Mesothelial cell of epicardium (in vitro differentiated cells): Measurements from ENCODE around the gene COMTD1. TPM values are rescaled to one million over a fixed set of nuclear protein-coding genes. Genes with fewer than 3 reads are reported as not detected.
"Not testable (repeated sequence)": the region's sequence is repeated elsewhere in the genome, so short reads cannot be mapped to it uniquely, and the experiment has no call there.

ENCODE experiments used
- DNase-seq, 2 experiments: peaks; one replicate each; pipeline ENCODE4 v3.0.0; 2021; ENCODE audit warnings: low spot score in 2 of 2; ENCODE audit not compliant: unreplicated experiment in 2 of 2
- H3K27ac Mint-ChIP-seq: 2 replicates; pipeline ENCODE4 v1.8.0; 2021; ENCODE audit warnings: mixed read lengths
- H3K27me3 Mint-ChIP-seq: 2 replicates; pipeline ENCODE4 v1.8.0; 2021; ENCODE audit warnings: low read depth, mixed read lengths
- H3K36me3 Mint-ChIP-seq: 2 replicates; pipeline ENCODE4 v1.8.0; 2021; ENCODE audit warnings: mixed read lengths
- H3K4me1 Mint-ChIP-seq: 2 replicates; pipeline ENCODE4 v1.8.0; 2021; ENCODE audit warnings: mixed read lengths
- H3K4me3 Mint-ChIP-seq: 2 replicates; pipeline ENCODE4 v1.8.0; 2021; ENCODE audit warnings: mild to moderate bottlenecking, moderate library complexity, mixed read lengths
- H3K9me3 Mint-ChIP-seq: 2 replicates; pipeline ENCODE4 v1.8.0; 2021; ENCODE audit warnings: mixed read lengths
- CTCF ChIP-seq: fragments of 200-600 bp; sonication (generic); IDR thresholded peaks from one replicate; pipeline ENCODE4 v1.5.0; 2021; ENCODE audit warnings: antibody characterized with exemption; ENCODE audit not compliant: unreplicated experiment
- total RNA-seq: library from RNA; stranded (reverse); gene quantifications from 3 replicates; pipeline ENCODE4 v1.2.1, GENCODE V29; 2021

The COMTD1 gene
- total RNA-seq, 1 donor from 2014 or later, result 13.9 TPM

DNA sequence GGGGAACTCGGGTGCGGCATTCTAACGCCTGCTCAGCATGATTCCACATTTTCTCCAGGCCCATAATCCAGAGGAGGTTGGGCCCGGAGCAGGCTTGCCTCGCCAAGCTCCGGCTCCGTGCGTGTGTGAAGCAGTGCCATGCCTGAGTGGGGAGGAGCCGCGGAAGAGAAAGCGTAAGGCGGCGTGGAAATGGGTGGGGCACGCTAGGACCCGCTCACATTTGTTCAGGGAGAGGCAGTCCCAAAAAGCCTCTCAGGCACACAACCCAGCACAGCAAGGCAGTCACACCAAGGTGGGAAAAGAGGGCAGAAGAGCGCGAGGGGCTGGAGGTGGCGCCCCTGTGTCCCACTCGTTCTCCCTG is 25.9 kb downstream of the COMTD1 start:
- Mint-ChIP-seq H3K9me3 (no peaks in the 10 kb centered on the region), H3K27ac (peak overlapping the region; percentile 99), H3K36me3 (peaks cover 12% of the 10 kb centered on the region), H3K4me3 (peak overlapping the region; percentile 90), H3K4me1 (peaks cover 34% of the 10 kb centered on the region), H3K27me3 (no peaks in the 10 kb centered on the region)
- DNase-seq, result no peak
- no peak for TF ChIP-seq CTCF

DNA sequence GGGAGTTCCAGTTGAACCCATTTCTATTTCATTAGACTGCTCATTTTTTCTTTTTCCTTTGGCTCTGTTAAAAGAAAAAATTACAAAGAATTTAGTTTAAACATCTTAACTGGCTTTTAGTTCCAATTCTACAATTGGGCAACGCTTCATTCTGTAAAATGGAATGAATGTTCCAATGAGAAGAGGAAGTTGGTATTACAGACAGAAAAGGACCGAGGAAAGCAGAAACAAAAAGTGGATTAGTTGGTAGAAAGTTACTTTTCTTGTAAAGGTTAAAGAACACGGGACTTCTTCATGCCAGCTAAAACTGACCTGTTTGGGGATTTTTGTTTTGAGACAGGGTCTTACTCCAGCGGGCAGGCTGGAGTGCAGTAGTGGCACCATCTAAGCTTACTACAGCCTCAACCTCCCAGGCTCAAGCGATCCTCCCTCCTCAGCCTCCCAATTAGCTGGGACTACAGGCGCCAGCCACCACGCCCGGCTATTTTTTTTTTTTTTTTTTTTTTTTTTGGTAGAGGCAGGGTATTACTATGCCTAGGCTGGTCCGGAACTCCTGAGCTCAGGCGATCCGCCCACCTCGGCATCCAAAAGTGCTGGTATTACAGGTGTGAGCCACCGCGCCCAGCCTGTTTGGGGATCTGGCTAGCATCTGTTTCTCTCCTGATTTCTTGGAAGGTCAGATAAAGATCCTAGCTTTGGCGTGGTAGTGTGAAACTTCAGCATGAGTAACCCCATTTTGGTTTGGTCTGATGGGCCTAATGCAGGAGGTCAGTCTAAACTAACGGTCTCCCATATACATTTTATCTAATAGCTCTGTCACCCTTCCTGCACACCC is 26.5 kb downstream of the COMTD1 start:
- Mint-ChIP-seq H3K27me3 (no peaks in the 10 kb centered on the region), H3K9me3 (no peaks in the 10 kb centered on the region), H3K4me1 (peaks cover 34% of the 10 kb centered on the region), H3K36me3 (peaks cover 12% of the 10 kb centered on the region), H3K4me3 (peak overlapping the region; percentile 90), H3K27ac (peak overlapping the region; percentile 99)
- no peak for DNase-seq
- TF ChIP-seq CTCF, result no peak

DNA sequence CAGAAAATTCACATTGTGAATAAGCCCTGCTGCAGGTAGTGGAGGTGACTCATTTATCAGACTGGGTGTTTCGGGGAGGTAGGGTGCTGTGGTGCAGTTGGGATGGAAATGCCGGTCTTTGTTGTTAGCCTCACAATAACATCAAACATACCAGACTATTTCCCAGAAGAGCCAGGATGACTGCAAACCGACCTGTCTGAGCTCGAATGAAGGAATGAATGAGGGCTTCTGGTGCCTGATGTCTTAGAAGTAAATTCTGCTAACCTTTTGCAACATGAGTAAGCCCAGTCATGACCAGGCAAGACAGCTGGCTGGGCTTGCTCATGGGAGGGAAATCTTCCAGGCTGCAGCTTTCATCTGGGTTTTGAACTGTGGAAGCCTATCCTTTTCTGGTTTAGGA is 27.6 kb downstream of the COMTD1 start:
- peaks cover 32% of the 10 kb centered on the region for H3K4me1 Mint-ChIP-seq
- no peaks in the 10 kb centered on the region for H3K27me3 Mint-ChIP-seq
- peak overlapping the region; percentile 13 for H3K4me3 Mint-ChIP-seq
- DNase-seq, result no peak
- peaks cover 8% of the 10 kb centered on the region for H3K36me3 Mint-ChIP-seq
- TF ChIP-seq CTCF, result no peak
- peak overlapping the region; percentile 40 for H3K27ac Mint-ChIP-seq
- no peaks in the 10 kb centered on the region for H3K9me3 Mint-ChIP-seq

GRCh38 chr10:75207857-75208144 is 28.0 kb downstream of the COMTD1 start:
- Mint-ChIP-seq H3K27ac (peak overlapping the region; percentile 8), H3K4me3 (no peak overlapping the region), H3K36me3 (peaks cover 7% of the 10 kb centered on the region), H3K4me1 (peaks cover 31% of the 10 kb centered on the region), H3K27me3 (no peaks in the 10 kb centered on the region), H3K9me3 (no peaks in the 10 kb centered on the region)
- no peak for DNase-seq
- TF ChIP-seq CTCF, result no peak

DNA sequence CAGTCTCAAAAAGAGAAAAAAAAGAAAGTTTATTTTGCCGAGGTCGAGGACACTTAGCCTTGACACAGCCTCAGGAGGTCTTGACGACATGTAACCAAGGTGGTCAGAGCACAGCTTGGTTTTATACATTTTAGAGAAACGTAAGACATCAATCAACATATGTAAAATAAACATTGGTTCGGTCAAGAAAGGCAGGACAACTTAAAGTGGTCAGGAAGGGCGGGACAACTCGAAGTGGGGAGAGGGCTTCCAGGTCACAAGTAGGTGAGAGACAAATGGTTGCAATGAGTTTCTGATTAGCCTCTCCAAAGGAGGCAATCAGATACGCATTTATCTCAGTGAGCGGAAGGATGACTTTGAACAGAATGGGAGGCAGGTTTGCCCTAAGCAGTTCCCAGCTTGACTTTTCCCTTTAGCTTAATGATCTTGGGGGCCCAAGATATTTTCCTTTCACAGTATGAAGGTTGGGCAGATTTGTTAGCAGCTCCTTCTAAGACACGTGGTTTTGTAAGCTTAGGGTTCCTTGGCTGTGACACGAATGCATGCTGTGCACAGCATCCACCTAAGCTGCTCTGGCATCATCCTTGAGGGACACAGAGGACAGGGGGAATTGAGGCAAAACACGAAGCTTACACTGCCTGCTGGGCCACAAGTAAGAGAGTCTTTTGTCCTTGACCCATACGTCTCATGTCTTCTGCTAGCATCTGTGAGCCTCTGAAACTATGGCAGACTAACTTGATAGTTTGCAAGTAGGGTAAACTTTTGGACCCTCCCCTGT is 28.5 kb downstream of the COMTD1 start:
- no peaks in the 10 kb centered on the region for H3K27me3 Mint-ChIP-seq
- H3K4me3 Mint-ChIP-seq, result no peak overlapping the region
- no peaks in the 10 kb centered on the region for H3K9me3 Mint-ChIP-seq
- H3K27ac Mint-ChIP-seq, result peak overlapping the region; percentile 8
- no peak for DNase-seq
- H3K36me3 Mint-ChIP-seq, result peaks cover 4% of the 10 kb centered on the region
- H3K4me1 Mint-ChIP-seq, result peaks cover 26% of the 10 kb centered on the region
- no peak for TF ChIP-seq CTCF

GRCh38 chr10:75206638-75207037 is 29.1 kb downstream of the COMTD1 start:
- H3K4me1 Mint-ChIP-seq, result peaks cover 19% of the 10 kb centered on the region
- DNase-seq, H3K36me3 Mint-ChIP-seq, H3K27ac Mint-ChIP-seq, H3K27me3 Mint-ChIP-seq, H3K9me3 Mint-ChIP-seq, H3K4me3 Mint-ChIP-seq: not testable (repeated sequence)
